ENCODE data around the gene NSG2.

The NSG2 gene

DNA sequence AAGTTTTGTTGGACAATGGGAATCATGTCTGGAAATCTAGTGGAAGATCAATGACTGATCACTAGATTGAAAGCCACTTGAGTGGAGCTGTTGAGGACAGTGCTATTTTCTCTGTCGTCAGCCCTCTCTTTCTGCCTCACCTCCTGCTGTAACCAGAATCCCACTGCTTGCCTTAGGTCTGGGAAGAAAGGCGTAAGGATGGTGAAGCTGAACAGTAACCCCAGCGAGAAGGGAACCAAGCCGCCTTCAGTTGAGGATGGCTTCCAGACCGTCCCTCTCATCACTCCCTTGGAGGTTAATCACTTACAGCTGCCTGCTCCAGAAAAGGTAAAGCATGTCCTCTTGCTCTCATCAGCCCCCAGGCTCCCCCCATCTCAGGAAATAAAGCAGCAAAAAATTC, 1.1 kb downstream of the NSG2 start:
- no peak for DNase-seq (ENCODE audit: low spot score)
- TF ChIP-seq, protein P1, sequence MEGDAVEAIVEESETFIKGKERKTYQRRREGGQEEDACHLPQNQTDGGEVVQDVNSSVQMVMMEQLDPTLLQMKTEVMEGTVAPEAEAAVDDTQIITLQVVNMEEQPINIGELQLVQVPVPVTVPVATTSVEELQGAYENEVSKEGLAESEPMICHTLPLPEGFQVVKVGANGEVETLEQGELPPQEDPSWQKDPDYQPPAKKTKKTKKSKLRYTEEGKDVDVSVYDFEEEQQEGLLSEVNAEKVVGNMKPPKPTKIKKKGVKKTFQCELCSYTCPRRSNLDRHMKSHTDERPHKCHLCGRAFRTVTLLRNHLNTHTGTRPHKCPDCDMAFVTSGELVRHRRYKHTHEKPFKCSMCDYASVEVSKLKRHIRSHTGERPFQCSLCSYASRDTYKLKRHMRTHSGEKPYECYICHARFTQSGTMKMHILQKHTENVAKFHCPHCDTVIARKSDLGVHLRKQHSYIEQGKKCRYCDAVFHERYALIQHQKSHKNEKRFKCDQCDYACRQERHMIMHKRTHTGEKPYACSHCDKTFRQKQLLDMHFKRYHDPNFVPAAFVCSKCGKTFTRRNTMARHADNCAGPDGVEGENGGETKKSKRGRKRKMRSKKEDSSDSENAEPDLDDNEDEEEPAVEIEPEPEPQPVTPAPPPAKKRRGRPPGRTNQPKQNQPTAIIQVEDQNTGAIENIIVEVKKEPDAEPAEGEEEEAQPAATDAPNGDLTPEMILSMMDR (IDR thresholded peaks at IDR 0.05; ENCODE audit: extremely low read depth, missing control alignments): no peak

DNA sequence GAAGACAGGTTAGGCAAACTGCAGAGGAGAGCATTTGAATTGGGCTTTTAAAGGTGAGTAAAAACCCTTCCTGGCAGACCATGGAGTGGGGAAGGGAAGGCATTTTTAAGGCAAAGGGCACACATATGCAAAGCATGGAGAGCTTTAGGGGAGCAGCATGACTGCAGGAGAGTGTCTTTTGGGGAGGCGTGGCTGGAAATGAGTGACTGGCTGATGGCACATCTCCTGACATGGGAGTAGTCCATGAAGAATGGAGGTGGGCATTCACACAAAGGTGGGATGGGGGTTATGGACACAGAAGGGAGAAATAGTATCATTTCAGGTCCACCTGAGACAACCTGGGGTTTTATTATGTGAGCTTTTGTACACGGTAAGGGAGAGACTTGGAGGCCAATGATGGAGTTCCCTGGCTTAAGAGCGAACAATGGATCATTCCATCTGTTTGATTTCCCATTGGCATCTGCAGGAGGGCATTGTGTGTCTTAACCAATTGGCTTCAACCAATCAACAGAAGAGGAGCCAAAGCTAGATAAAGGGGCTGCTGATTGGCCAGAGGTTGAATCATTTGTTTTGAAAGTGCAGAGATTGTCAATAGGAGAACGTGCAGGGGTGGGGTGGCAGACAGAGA, 2.1 kb downstream of the NSG2 start:
- DNase-seq (ENCODE audit: low spot score): no peak
- TF ChIP-seq, protein P1 (IDR thresholded peaks at IDR 0.05; ENCODE audit: extremely low read depth, missing control alignments): no peak

DNA sequence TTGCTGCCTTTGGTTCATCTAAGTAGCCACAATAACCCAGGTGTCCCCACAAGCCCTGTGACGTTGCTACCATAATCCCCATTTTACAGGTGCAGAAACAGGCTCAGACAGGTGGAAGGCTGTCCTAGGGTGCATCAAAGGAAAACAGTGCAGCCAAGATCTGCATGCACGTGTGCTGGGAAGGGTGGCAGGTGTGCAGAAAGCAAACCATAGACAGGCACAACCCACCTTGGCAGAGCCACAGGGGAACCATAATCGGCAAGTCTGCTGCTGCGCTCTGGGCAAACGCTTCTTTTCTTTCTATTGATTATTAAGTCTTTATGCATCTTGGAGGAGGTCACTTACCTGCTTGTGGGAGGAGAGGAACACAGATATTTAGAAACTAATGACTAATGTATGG, 7.1 kb downstream of the NSG2 start:
- TF ChIP-seq, protein P1 (IDR thresholded peaks at IDR 0.05; ENCODE audit: extremely low read depth, missing control alignments): no peak
- DNase-seq (ENCODE audit: low spot score): no peak

DNA sequence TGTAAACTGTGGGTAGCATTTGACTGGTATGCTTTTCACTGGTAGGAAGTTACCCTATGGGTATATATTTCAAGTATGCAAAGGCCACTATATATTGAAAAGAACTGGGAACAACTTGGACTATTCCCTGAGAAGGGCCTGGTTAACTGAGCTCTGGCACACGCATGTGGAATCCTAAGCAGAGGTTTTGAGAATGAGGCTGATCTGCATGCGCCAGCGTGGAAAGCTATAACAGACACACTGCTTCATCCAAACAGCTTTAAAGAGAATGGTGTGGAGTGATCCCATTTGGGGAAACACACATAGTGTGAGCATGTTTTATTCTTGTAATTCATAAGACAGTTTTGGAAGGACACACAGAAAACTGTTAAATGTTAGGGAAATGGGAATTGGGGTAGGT, 8.4 kb downstream of the NSG2 start:
- TF ChIP-seq, protein P1 (IDR thresholded peaks at IDR 0.05; ENCODE audit: extremely low read depth, missing control alignments): no peak

DNA sequence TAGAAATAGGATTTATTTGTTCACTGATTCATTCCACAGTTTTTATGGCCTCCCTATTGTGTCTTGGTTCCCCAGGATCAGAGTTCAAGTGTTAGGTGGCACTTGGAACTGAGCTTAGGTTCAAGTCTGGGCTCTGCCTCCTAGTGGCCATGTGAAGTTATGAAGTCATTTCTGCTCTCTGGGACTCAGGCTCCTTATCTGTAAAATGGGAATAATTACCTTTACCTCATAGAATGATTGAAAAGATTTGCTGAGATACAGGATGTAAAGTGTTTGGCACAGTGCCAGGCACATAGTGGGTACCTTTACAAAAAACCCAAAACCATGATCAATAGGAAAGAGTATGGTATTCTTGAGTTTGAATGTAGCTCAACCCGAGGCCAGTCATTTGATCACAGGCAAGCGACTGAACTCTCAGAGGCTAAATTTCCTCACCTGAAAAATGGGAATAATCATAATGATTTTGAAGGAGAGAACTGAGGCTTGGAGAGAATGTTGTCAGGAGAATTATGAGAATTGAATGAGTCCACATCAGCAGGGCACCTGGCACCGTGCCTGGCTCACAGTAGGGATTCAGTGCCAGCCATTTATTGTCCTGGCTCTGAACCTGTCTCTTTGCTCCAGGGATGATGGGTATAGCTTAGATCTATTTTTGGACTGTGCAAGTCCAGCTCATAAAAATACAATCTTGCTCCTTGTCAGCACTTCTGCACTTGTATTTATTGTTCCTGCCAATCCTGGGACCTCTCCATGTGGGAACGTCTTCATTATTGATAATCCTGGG, 10.8 kb downstream of the NSG2 start:
- DNase-seq (ENCODE audit: low spot score): peak; percentile 18

More for the DNA sequence above, 8.4 kb downstream of the NSG2 start:
- DNase-seq (ENCODE audit: low spot score): no peak

DNA sequence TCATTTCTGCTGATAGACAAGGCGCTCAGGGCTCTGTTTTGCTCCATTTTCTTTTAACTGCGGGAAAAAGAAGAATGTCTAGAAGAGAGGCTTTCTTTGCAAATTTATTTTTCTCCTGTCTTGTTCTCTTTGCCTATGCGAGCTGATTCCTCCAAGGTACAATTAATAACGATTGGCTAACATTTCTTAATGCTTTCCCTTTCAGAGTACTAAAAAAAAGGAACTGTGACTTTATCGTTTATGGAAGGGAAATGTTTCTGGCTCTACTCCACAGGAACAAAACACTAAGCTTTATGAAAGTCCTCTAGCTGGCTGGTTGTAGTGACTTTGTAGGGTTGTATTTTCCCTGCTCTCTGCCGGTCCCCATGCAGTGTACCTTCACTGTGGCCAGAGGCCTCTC, 11.7 kb downstream of the NSG2 start:
- no peak for DNase-seq (ENCODE audit: low spot score)
- TF ChIP-seq, protein P1 (IDR thresholded peaks at IDR 0.05; ENCODE audit: extremely low read depth, missing control alignments): no peak

More for the DNA sequence above, 10.8 kb downstream of the NSG2 start:
- TF ChIP-seq, protein P1 (IDR thresholded peaks at IDR 0.05; ENCODE audit: extremely low read depth, missing control alignments): peak; percentile 38

DNA sequence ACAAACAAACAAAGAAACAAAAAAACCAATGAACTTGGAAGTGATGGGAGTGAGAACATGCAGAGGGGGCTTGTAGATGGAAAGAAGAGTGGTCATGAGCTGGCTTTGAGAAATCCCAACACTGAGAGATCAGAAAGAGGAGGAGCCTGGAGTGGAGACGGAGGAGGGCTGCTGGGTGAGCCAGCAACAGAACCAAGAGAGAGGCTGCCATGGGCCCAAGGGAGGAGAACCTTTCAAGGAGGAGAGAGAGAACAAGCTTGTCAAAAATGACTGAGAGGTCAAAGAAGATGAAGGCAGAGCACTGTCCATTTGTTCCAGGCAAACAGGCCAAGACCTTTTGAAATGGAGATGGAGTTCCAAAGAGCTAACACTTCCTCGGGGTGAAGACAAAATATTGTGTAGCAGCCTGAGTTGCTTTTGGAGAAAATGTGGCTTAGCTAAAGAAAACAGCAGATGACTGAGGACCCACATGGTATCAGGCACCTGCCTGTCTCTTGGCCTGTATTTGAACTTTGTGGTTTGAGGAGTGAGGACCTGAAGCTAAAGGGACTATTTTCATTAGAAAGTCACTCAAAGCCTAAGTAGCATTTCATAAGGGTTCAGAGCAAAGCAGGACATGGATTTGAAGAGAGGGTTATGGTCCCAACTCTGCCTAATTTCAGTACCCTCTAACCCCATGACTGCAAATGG, 13.1 kb downstream of the NSG2 start:
- no peak for DNase-seq (ENCODE audit: low spot score)
- TF ChIP-seq, protein P1 (IDR thresholded peaks at IDR 0.05; ENCODE audit: extremely low read depth, missing control alignments): no peak

Data from GM20000 (cell line).